Stromal cell of bone marrow (primary cell): Measurements from ENCODE around the gene CADM3.

ENCODE experiments used
- DNase-seq: peaks from one replicate; pipeline ENCODE4 v3.0.0-alpha.2; 2012; ENCODE audit warnings: low read depth

The CADM3 gene

DNA sequence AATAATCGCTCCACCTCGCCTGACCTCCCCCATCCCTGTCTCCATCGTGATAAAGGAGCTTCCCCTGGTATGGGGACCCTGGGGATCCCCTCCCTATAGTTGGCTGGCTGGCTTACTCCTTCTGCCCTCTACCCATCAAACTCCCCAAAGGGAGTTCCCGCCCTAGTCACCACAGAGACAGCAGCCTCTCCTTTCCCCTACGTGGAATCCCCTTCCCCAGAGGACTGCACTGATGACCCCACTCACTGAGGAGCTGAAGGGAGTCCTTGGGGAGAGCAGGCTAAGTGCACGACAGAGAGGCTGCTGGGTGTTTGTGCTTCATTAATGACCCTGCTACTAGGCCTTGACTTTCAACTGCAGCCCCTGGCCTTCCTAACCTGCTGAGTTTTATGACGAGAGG, 1.9 kb downstream of the CADM3 start:
- no peak for DNase-seq

- DNase-seq: no peak
Measured at GRCh38 chr1:159175571-159175970, 4.2 kb downstream of the CADM3 start.

DNA sequence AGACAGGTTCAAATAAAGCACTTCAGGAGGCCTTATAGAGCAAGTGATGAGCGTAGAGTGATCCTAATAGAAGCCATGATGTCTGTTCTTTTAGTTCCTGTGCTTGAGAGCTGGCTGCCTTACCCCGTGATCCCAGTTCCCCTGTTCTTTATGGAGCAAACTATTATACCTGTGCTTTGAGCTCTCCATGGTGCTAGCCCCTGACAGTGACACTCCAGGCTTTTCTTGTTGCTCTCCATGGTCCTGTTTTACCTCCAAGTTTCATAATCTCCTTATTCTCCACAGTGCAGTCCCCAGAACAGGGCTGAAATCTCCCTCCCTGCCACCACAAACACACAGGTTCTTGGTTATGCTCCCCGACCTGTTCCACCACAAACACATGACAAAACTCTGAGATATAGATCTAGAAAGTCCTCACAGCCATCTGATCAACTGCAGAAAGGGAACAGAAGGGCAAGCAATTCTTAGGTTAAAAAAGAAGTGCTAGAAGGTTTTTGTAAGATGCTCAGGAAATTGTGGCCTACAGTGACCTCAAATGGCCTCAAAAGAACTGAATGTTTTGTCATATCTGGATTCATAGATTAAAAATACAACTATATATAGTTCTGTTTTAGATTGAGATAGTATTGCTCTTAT, 6.0 kb downstream of the CADM3 start:
- DNase-seq: no peak

GRCh38 chr1:159179906-159180305, 8.5 kb downstream of the CADM3 start:
- DNase-seq: no peak

DNA sequence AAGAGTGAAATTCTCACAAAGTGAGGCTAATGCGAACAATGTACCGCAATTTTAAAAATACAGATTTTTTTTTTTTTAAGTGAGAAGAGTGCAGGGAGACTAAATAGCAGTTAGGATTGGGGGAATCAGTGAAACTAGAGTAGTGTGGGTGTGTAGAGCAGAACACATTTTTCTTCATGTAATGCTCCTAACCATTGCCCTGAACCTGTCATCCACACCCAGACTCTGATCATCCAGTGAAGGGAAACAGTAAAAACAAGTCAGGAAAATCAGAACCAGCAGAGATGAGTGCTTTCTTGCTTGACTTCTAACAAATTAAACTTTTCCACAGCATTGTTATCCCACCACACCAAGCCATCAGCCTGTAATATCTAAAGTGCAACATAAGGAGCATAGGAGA, 9.1 kb downstream of the CADM3 start:
- no peak for DNase-seq

DNA sequence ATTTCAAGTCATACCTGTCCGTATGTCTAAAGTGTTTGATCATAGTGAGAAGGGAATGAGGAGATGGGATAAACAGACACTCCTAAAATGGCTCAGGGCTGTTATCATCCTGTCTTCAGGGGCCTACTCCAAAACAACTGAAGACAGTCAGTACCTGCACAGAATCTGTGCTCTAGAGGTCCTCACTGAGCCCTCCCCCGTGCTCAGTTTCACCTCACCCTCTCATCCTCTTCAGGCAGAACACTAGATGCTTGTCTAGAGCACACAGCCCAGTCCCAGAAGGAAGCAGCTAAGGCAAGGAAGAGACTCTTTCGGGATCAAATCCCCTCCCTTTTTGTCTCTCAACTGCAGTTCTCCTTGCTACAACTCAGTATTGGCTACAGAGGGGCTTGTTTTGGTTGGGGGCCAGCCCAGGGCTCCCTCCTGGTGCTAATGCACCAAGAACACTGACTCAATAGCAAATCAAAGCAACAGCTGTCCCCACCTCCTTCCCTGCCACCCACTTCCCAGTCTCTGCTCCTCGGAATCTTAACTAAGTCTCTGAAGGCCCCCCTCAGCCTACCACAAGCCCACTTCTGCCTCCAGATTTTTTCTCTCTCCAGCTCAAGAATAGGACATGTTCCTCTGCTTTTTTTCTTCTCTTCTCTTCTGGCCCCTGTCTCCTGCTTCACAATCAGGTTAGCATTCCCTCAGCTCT, 10.1 kb downstream of the CADM3 start:
- DNase-seq: no peak

- no peak for DNase-seq
Measured at GRCh38 chr1:159184201-159184600, 12.8 kb downstream of the CADM3 start.

- DNase-seq: no peak
Measured at GRCh38 chr1:159185121-159185520, 13.7 kb downstream of the CADM3 start.

DNA sequence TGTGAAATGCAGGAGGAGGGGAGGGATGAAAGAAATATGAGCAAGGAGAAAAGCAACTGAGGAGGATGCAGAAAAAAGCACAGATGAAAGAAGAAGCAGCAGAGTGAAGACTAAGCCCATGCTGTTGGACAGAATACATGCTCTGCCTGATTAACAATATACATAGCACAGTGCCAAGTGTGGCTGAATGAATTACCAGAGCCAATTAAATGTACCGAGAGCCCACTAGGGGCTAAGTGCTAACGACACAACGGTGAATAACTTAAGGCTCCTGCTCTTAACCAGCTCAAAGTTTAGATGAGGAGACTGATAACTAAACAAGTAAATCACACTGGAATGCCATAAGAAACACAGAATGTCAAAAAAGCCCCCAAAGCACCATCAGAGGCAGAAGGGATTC, 15.6 kb downstream of the CADM3 start:
- DNase-seq: no peak

- DNase-seq: no peak
Measured at GRCh38 chr1:159187647-159188374, 16.4 kb downstream of the CADM3 start.

DNA sequence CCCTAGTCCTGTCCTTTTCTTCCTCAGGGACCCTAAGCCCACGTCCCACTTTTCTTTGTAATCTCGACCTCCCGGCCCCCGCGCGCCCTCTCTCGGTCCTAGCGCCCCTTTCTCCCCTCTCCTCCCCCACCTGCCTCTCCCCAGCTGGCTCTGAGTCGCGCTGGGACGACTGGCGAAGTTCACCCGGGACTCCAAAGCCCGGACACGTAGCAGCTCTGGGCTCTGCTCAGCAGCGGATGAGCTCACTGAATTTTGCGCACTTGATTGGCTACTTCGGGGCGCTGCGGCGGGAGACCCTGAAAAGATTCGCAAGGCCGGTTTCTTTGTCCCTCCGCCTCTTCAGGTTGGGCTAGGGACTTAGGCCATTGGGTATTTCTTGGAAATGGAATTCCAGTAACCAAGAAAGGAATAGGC, 17.0 kb downstream of the CADM3 start:
- no peak for DNase-seq

GRCh38 chr1:159190441-159190840, 19.0 kb downstream of the CADM3 start:
- no peak for DNase-seq

DNA sequence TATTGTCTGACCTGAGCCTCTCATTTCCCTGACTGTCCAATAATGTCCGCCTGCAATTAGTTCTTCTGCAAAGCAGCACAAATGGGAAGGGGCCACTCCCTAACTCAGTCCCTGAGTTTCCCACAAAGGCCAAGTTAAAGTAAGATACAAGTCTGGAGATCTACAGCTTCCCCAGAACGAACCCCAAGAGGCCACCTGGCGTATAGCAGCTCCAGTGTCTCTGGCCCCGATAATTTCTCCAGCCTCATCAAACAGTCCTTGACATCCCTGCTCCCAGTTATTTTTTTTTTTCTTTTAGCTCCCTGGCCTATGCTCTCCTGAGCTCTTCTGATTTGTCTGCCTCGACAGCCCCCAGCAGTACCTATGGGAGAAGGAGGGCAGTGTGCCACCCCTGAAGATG, 25.1 kb downstream of the CADM3 start:
- DNase-seq: no peak

DNA sequence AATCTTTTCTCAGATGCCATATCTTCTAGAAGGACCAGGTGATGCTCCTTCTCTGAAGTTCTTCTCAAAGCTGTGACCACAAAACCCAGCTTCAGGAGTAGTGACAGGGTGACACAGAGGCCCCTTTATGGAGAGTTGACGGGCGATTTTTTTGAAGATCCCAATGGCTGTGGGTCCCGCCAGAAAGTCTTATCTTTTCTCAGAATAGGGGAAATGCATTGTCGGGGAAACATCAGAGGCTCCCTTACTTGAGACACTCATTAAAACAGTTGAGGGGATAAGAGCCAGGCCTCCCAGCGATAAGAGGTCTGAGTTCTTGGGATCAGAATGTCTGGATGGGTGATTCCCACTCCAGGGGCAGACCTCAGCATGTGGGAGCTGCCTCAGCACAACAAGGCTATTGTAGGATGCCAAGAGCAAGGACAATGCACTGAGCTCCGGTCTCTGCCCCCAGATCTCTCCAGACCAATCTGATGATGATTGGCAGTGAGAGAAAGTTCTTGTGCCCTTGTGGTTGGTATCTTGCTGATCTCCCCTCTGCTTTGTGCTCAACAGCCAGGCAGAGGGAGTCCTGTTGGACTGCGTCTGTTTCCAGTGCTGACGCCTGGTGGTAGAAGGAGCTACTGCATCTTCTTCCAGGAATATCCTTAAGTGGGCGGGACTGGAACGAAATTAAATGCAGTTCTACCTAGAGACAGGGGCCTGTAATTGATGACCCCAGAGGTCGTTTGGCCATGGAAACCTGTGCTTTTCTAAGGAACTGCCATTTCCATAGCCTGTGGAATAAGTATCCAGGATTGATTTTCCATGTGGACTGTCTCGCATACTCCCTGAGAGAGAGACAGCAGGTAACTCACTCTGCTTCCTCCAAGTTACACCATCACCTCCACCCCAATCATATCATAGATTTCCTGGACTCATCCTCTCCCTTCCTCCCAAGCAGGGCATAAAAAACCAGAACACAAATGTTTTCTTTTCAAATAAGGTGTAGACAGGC, 26.4 kb downstream of the CADM3 start:
- peak; percentile 53 for DNase-seq

GRCh38 chr1:159199901-159200300, 28.5 kb downstream of the CADM3 start:
- DNase-seq: no peak

GRCh38 chr1:159200769-159201168, 29.4 kb downstream of the CADM3 start:
- no peak for DNase-seq

- DNase-seq: no peak
Measured at GRCh38 chr1:159201642-159202041, 30.2 kb downstream of the CADM3 start.

DNA sequence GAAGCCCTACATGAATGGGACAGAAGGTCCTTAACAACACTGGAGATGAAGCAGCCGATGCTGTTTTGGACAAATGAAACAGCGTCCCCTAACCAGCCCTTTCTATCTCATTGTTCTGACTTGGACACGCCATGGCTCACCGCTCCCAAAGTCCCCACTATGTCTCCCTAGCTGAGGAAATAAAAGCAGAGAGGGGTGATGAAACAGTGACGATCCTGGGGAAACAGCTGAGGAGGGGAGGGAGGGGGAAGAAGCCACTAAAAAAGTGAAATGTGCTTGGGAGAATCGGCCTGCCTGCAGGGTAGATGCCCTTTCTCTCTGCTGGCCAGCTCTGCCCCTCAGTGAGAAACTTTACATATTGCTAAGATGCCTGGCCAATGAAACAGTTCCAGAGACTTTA, 32.2 kb downstream of the CADM3 start:
- no peak for DNase-seq

DNA sequence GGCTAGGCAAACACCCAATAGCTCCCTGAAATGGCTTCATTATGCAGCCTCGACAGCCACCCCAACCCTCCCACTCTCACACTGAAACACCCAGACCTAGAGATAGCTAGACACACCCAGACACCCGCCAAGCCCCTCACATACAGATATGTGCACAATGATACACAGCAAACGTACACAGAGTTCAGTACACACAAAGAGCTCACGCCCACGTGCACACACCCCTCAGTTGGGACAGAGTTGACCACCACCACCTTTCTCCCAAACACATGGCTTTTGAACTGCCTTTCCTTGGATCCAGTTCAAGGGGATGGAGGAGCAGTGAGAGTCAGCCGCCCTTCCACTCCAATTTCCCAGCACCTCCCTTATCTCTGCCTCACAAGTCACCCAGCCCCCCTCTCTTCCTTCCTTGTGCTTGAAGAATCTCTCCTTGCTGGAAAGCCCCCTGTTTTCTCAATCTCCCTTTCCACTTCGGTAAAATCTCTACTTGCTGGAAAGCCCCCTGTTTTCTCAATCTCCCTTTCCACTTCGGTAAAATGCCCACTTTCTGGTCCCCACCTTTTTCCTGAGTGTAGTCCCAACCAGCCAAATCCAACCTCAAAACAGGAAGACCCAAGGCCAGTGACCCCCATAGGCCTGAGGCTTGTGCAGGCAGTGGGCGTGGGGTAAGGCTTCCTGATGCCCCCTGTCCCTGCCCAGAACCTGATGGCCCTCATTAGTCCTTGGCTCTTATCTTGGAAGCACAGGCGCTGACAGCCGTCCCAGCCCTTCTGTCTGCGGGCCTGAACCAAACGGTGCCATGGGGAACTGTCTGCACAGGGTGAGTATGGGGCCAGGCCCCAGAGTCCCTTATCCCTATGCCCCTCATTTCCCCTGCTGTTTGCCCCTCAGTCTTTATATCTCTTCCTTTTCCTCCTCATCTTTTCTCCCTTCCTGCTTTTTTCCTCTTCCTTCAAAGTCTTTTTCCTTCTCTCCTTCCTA, 33.0 kb downstream of the CADM3 start, which contains the start of gene ACKR1:
TSS of gene ACKR1 (plus strand) at position 715 of the 981 bp plus-strand sequence. CDS start at position 800, 85 bp downstream.
- no peak for DNase-seq

GRCh38 chr1:159205225-159205624, 33.8 kb downstream of the CADM3 start:
- DNase-seq: no peak

GRCh38 chr1:159206110-159206509, 34.7 kb downstream of the CADM3 start:
- DNase-seq: no peak
